GM06990 (cell line): Measurements from ENCODE around the gene DGKB.

Experiments
- DNase-seq: peaks from one replicate; pipeline ENCODE4 v3.0.0-alpha.2; 2011; ENCODE audit not compliant: insufficient read length; ENCODE audit errors: extremely low read depth
- H3K27me3 ChIP-seq: replicated peaks from 2 replicates; pipeline ENCODE4 v1.6.0; 2011; ENCODE audit warnings: low read length; ENCODE audit not compliant: control insufficient read depth, insufficient read depth
- H3K36me3 ChIP-seq: 2 replicates; pipeline ENCODE4 v1.5.1; 2011; ENCODE audit warnings: low read length; ENCODE audit not compliant: control insufficient read depth, insufficient read depth
- H3K4me3 ChIP-seq: replicated peaks from 2 replicates; pipeline ENCODE4 v1.5.1; 2011; ENCODE audit warnings: low read depth, mild to moderate bottlenecking, control low read depth, low read length
- TF ChIP-seq, protein P1 (sequence below): IDR thresholded peaks from 2 replicates; pipeline ENCODE4 v1.5.1; 2011; ENCODE audit warnings: low read length, control low read depth, mild to moderate bottlenecking, inconsistent platforms; ENCODE audit not compliant: insufficient read depth, poor library complexity, severe bottlenecking

Gene DGKB

DNA sequence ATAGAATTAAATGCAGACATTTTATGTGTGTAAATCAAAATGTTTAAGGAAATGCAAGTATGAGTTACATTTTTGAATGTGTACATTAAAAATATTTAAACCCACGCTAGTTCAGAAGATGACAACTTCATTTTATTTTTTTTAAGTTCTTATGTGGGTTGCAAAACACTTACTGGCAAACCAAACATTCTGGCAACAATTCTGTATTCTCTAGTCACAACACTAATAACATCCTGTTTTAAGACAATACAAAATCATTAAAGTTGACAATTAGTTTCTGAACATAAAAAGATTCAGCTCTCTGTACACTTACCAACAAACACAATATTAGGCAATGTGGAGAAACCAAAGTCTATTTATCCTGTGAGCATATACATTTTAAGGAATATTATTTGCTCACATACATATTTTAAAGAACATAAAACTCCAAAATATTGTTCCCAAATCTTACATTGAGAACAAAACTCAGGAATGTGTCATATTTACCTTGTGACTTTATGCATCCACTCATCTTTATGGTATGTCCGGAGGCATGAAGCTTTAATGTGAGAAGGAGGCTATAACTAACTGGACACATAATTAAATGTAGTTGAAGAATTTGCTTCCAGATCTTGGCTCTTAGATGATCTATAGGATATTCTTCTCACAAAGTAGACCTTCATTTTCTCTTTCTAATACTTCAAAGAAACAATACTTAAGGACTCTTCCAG is 134.7 kb downstream of the DGKB start:
- Histone ChIP-seq H3K27me3 (no peaks in the 10 kb centered on the region), H3K4me3 (no peak overlapping the region), H3K36me3 (no peaks in the 10 kb centered on the region)
- no peak for DNase-seq
- TF ChIP-seq, protein P1, sequence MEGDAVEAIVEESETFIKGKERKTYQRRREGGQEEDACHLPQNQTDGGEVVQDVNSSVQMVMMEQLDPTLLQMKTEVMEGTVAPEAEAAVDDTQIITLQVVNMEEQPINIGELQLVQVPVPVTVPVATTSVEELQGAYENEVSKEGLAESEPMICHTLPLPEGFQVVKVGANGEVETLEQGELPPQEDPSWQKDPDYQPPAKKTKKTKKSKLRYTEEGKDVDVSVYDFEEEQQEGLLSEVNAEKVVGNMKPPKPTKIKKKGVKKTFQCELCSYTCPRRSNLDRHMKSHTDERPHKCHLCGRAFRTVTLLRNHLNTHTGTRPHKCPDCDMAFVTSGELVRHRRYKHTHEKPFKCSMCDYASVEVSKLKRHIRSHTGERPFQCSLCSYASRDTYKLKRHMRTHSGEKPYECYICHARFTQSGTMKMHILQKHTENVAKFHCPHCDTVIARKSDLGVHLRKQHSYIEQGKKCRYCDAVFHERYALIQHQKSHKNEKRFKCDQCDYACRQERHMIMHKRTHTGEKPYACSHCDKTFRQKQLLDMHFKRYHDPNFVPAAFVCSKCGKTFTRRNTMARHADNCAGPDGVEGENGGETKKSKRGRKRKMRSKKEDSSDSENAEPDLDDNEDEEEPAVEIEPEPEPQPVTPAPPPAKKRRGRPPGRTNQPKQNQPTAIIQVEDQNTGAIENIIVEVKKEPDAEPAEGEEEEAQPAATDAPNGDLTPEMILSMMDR = no peak

DNA sequence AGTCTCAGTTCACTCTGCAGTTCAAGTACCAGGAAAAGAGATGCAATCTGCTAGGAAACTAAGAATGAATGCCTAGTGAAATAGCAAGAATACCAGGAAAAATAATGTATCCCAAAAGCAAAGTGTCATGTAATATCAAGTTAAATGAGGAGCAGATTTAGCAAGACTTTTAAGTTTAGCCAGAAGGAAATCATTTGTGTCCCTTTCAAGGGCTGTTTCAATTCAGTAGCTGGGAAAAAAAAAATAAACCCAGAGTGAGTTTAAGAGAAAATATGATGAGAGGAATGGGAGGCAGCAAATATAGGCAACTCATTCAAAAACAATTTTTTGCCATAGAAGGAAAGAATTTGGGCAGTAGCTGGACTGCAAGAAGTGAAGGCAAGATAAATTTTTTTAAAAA is 135.8 kb downstream of the DGKB start:
- TF ChIP-seq, protein P1 = no peak
- H3K36me3 ChIP-seq = no peaks in the 10 kb centered on the region
- no peak for DNase-seq
- no peaks in the 10 kb centered on the region for H3K27me3 ChIP-seq
- H3K4me3 ChIP-seq = no peak overlapping the region

DNA sequence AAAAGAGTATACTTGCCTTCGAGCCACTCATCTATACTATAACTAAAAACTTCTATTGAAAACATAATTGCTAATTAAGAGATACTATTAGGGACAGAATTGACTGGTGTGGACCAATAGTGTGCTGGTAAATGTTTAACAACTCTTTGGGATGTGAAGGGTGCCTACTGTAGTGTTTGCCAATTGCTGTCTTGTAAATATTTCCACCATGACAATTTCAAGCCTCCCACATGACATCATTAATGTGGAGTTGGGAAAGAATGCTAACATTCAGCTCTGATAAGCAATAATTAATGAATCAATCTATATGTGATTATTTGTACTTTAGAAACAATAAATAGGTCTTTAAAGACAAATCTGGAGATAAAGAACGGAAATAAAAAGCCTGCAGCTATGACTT is 136.8 kb downstream of the DGKB start:
- no peaks in the 10 kb centered on the region for H3K27me3 ChIP-seq
- H3K36me3 ChIP-seq = no peaks in the 10 kb centered on the region
- TF ChIP-seq, protein P1 = no peak
- H3K4me3 ChIP-seq = no peak overlapping the region
- no peak for DNase-seq

DNA sequence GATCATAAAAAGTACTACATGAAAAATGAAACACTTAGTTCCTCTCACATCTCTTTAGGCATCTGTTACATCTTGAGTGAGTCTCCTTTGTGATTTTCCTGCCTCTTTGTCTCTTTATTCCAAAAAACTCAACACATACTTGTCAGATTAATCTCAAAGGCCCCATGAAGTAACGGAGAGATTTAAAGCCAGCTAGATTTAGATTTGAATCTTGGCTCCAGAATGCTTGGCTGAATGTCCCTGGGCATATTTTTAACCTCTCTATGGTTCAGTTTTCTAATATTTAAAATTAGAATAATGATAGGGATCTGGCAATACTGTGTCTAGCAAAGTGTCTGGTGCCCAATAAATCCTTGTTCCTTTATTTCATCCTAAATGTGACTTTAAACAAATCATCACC is 140.0 kb downstream of the DGKB start:
- TF ChIP-seq, protein P1 = no peak
- no peak overlapping the region for H3K4me3 ChIP-seq
- no peaks in the 10 kb centered on the region for H3K27me3 ChIP-seq
- H3K36me3 ChIP-seq = no peaks in the 10 kb centered on the region
- DNase-seq = no peak

DNA sequence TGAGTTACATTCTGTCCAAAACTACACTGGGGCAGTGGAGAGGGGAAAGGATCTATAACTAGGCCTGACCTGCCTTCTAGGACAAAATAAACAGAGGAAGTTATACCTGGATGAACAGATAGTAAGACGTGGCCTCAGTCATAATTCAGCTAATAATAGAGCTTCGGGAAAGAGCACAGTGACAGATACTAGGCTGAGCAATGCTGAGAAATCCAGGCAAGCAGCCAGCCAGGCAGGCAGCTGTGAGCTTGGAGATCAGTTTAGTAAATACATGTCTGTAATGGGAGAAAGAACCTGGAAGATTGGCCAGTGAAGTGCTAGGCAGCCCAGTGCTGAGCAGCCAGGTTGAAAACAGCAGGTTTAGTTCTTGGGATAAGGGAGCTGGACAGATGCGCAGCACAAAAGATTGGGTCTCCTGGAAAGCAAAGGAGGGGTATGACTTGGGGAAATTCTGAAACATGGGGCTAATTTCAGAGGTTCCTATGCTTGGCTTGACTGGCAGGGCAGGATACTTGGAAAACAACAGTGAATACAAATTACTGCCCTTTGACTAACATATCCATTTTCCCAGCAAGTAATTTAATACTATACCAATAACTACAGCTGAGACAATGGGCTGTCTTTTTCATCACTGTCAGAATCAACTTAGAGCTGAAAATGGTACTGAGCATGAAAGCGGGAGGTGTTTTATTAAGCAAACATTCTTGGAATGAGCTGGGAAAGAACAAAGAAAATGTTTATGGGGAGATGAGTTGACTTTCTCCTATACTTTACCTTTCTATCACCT is 140.8 kb downstream of the DGKB start:
- H3K36me3 ChIP-seq = no peaks in the 10 kb centered on the region
- DNase-seq = no peak
- TF ChIP-seq, protein P1 = no peak
- no peak overlapping the region for H3K4me3 ChIP-seq
- H3K27me3 ChIP-seq = no peaks in the 10 kb centered on the region
